Stimulated activated CD8-positive, alpha-beta memory T cell treated with anti-CD3 and anti-CD28 coated beads, Interleukin-15, amount 100 ng/mL, for 1 hour (primary cell): ENCODE data around the gene SP4.

Experiments
- DNase-seq: peaks from one replicate; pipeline ENCODE4 v3.0.0-alpha.2; 2020; ENCODE audit warnings: low read depth

SP4 gene

GRCh38 chr7:21427871-21428658 is at the start of gene SP4:
Gene SP4, plus strand, starts transcription at chr7:21428083. Its CDS starts 169 bp downstream, at chr7:21428252.
- peak; percentile 87 for DNase-seq

- no peak for DNase-seq
Observed at GRCh38 chr7:21383227-21384220, 44.4 kb upstream of the SP4 start.

GRCh38 chr7:21393937-21394336 is 33.9 kb upstream of the SP4 start:
- no peak for DNase-seq

GRCh38 chr7:21401944-21402343 is 25.9 kb upstream of the SP4 start:
- DNase-seq, result no peak

- no peak for DNase-seq
Observed at GRCh38 chr7:21407796-21408480, 19.9 kb upstream of the SP4 start.

- DNase-seq, result no peak
Observed at GRCh38 chr7:21408481-21408820, 19.4 kb upstream of the SP4 start.

GRCh38 chr7:21412410-21412851 is 15.5 kb upstream of the SP4 start:
- DNase-seq, result no peak

GRCh38 chr7:21412957-21413356 is 14.9 kb upstream of the SP4 start:
- no peak for DNase-seq

- no peak for DNase-seq
Observed at GRCh38 chr7:21413502-21413901, 14.4 kb upstream of the SP4 start.

GRCh38 chr7:21414795-21415393 is 13.0 kb upstream of the SP4 start:
- no peak for DNase-seq

- no peak for DNase-seq
Observed at GRCh38 chr7:21417647-21418046, 10.2 kb upstream of the SP4 start.

GRCh38 chr7:21422751-21423150 is 5.1 kb upstream of the SP4 start:
- DNase-seq, result no peak

- no peak for DNase-seq
Observed at GRCh38 chr7:21425290-21425689, 2.6 kb upstream of the SP4 start.

GRCh38 chr7:21426286-21427181 is 1.3 kb upstream of the SP4 start:
- DNase-seq, result no peak

GRCh38 chr7:21427182-21427870 is 557 bp upstream of the SP4 start:
- peak; percentile 98 for DNase-seq

- DNase-seq, result no peak
Observed at GRCh38 chr7:21428659-21428941, 717 bp downstream of the SP4 start.

- no peak for DNase-seq
Observed at GRCh38 chr7:21429021-21429420, 1.1 kb downstream of the SP4 start.

GRCh38 chr7:21429786-21430574 is 2.1 kb downstream of the SP4 start:
- no peak for DNase-seq

- DNase-seq, result no peak
Observed at GRCh38 chr7:21430575-21430954, 2.7 kb downstream of the SP4 start.
